ENCODE measurements around the gene PSRC1.

The PSRC1 gene

DNA sequence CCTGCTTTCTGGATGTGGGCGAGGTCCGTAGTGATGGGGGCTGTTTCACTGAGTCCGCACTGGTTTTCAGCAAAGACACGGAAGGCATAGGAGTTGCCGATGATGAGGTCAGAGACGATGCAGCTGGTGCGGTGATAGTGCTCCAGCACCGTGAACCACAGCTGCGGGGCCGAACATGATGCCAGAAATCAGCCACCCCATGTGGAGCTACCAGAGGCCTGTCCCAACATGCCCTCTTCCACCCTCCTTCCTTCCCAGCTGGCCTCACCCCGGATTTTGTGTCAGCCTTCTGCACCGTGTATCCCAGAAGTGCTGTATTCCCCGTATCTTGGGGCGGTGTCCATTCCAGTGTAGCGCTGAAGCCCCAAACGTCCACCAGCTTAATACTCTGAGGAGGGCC, 13.8 kb upstream of the PSRC1 start:
- H3F3A ChIP-seq (ENCODE audit: insufficient read depth, low read length), result no peaks in the 10 kb centered on the region
- H3K4me2 ChIP-seq (ENCODE audit: low read length), result no peak overlapping the region
- no peaks in the 10 kb centered on the region for H3K9me3 ChIP-seq (ENCODE audit: low read length)
- H3K9ac ChIP-seq (ENCODE audit: low read length), result no peak overlapping the region
- H3K36me3 ChIP-seq (ENCODE audit: insufficient read depth, low read length), result no peaks in the 10 kb centered on the region
- no peaks in the 10 kb centered on the region for H4K20me1 ChIP-seq (ENCODE audit: insufficient read depth, low read length)
- H3K4me1 ChIP-seq (ENCODE audit: insufficient read depth, low read length, severe bottlenecking), result no peaks in the 10 kb centered on the region
- H2AFZ ChIP-seq (ENCODE audit: low read length), result no peak overlapping the region
- TF ChIP-seq, protein P1, sequence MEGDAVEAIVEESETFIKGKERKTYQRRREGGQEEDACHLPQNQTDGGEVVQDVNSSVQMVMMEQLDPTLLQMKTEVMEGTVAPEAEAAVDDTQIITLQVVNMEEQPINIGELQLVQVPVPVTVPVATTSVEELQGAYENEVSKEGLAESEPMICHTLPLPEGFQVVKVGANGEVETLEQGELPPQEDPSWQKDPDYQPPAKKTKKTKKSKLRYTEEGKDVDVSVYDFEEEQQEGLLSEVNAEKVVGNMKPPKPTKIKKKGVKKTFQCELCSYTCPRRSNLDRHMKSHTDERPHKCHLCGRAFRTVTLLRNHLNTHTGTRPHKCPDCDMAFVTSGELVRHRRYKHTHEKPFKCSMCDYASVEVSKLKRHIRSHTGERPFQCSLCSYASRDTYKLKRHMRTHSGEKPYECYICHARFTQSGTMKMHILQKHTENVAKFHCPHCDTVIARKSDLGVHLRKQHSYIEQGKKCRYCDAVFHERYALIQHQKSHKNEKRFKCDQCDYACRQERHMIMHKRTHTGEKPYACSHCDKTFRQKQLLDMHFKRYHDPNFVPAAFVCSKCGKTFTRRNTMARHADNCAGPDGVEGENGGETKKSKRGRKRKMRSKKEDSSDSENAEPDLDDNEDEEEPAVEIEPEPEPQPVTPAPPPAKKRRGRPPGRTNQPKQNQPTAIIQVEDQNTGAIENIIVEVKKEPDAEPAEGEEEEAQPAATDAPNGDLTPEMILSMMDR (IDR thresholded peaks at IDR 0.05; ENCODE audit: low read length), result no peak
- TF ChIP-seq EZH2 (IDR thresholded peaks at IDR 0.05; ENCODE audit: borderline replicate concordance, low read length), result no peak
- no peak overlapping the region for H3K4me3 ChIP-seq (ENCODE audit: low read depth, low read length, poor library complexity, severe bottlenecking)
- no peak overlapping the region for H3K27ac ChIP-seq (ENCODE audit: low read depth, low read length, poor library complexity, severe bottlenecking)
- H3K27me3 ChIP-seq (ENCODE audit: insufficient read depth, low read length), result peaks cover 3% of the 10 kb centered on the region; the same call in 1 of the 2 replicates
- no peaks in the 10 kb centered on the region for H3K9me2 ChIP-seq (ENCODE audit: low read depth, low read length)
- H3K79me2 ChIP-seq (ENCODE audit: insufficient read depth, low read length), result no peaks in the 10 kb centered on the region

DNA sequence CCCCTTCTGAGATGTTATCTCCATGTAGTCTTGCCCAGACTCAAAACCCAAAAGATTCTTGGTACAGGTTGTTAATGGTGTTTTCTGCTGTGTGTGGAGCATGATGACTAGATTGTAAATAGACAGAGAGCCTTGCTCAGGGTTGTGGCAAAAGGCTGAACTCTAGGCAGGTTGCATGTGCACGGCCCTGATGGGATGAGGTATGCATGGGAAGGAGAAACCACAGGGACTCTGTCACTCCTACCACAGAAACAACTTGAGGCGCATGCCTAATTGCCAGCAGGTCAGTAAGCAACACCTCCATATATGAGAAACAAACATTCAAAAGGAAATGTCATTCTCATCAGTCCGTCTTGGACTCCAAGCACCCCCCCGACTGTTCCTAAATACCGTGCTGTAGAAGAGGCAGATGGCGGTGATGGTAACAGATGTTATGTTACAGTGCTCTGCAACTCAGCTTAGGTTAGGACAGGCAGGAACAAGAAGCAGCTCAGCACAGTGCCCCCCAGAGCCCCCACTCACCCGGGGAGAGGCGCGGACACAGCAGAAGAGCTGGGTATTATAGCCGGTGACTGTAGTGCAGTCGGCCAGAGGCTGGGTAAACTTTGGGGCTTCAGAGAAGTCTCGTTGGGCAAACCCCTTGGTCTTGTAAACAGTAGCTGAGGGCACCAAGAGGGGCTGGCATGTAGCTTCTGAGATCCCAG, 12.9 kb upstream of the PSRC1 start:
- Histone ChIP-seq H3K79me2 (ENCODE audit: insufficient read depth, low read length) (no peaks in the 10 kb centered on the region), H3K4me3 (ENCODE audit: low read depth, low read length, poor library complexity, severe bottlenecking) (no peak overlapping the region), H3F3A (ENCODE audit: insufficient read depth, low read length) (no peaks in the 10 kb centered on the region), H4K20me1 (ENCODE audit: insufficient read depth, low read length) (no peaks in the 10 kb centered on the region), H2AFZ (ENCODE audit: low read length) (no peak overlapping the region), H3K4me2 (ENCODE audit: low read length) (no peak overlapping the region), H3K36me3 (ENCODE audit: insufficient read depth, low read length) (no peaks in the 10 kb centered on the region), H3K27ac (ENCODE audit: low read depth, low read length, poor library complexity, severe bottlenecking) (no peak overlapping the region), H3K9me2 (ENCODE audit: low read depth, low read length) (no peaks in the 10 kb centered on the region), H3K9me3 (ENCODE audit: low read length) (no peaks in the 10 kb centered on the region), H3K4me1 (ENCODE audit: insufficient read depth, low read length, severe bottlenecking) (no peaks in the 10 kb centered on the region), H3K9ac (ENCODE audit: low read length) (no peak overlapping the region), H3K27me3 (ENCODE audit: insufficient read depth, low read length) (peaks cover 3% of the 10 kb centered on the region; the same call in 1 of the 2 replicates)
- TF ChIP-seq EZH2 (IDR thresholded peaks at IDR 0.05; ENCODE audit: borderline replicate concordance, low read length), result no peak
- TF ChIP-seq, protein P1 (IDR thresholded peaks at IDR 0.05; ENCODE audit: low read length), result no peak

DNA sequence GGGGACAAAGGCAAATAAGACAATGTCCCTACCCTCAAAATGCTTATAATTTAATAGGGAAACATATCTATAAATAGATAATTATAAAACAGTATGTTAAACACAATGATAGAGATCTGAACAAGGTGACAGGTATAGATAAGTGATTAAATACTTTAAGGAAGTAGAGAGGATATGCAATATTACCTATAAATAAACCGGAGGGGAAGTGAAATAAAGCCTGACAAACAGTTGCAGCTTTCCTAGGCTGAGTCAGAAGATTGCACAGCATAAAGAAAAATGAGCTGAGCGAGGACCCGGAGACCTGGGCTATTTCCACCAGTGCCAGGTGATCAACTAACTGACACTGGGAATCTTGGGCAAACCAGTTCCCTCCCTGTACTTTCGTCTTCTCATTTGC, 11.5 kb upstream of the PSRC1 start:
- Histone ChIP-seq H3K27ac (ENCODE audit: low read depth, low read length, poor library complexity, severe bottlenecking) (no peak overlapping the region), H3K4me1 (ENCODE audit: insufficient read depth, low read length, severe bottlenecking) (no peaks in the 10 kb centered on the region), H3K79me2 (ENCODE audit: insufficient read depth, low read length) (no peaks in the 10 kb centered on the region), H3K4me2 (ENCODE audit: low read length) (no peak overlapping the region), H3F3A (ENCODE audit: insufficient read depth, low read length) (no peaks in the 10 kb centered on the region), H3K9ac (ENCODE audit: low read length) (no peak overlapping the region), H2AFZ (ENCODE audit: low read length) (no peak overlapping the region), H3K27me3 (ENCODE audit: insufficient read depth, low read length) (no peaks in the 10 kb centered on the region), H3K9me2 (ENCODE audit: low read depth, low read length) (no peaks in the 10 kb centered on the region), H4K20me1 (ENCODE audit: insufficient read depth, low read length) (no peaks in the 10 kb centered on the region), H3K4me3 (ENCODE audit: low read depth, low read length, poor library complexity, severe bottlenecking) (no peak overlapping the region), H3K9me3 (ENCODE audit: low read length) (no peaks in the 10 kb centered on the region), H3K36me3 (ENCODE audit: insufficient read depth, low read length) (no peaks in the 10 kb centered on the region)
- TF ChIP-seq, protein P1 (IDR thresholded peaks at IDR 0.05; ENCODE audit: low read length), result no peak
- TF ChIP-seq EZH2 (IDR thresholded peaks at IDR 0.05; ENCODE audit: borderline replicate concordance, low read length), result no peak
